ENCODE results near the gene STAP2.

Gene STAP2, protein sequence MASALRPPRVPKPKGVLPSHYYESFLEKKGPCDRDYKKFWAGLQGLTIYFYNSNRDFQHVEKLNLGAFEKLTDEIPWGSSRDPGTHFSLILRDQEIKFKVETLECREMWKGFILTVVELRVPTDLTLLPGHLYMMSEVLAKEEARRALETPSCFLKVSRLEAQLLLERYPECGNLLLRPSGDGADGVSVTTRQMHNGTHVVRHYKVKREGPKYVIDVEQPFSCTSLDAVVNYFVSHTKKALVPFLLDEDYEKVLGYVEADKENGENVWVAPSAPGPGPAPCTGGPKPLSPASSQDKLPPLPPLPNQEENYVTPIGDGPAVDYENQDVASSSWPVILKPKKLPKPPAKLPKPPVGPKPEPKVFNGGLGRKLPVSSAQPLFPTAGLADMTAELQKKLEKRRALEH

DNA sequence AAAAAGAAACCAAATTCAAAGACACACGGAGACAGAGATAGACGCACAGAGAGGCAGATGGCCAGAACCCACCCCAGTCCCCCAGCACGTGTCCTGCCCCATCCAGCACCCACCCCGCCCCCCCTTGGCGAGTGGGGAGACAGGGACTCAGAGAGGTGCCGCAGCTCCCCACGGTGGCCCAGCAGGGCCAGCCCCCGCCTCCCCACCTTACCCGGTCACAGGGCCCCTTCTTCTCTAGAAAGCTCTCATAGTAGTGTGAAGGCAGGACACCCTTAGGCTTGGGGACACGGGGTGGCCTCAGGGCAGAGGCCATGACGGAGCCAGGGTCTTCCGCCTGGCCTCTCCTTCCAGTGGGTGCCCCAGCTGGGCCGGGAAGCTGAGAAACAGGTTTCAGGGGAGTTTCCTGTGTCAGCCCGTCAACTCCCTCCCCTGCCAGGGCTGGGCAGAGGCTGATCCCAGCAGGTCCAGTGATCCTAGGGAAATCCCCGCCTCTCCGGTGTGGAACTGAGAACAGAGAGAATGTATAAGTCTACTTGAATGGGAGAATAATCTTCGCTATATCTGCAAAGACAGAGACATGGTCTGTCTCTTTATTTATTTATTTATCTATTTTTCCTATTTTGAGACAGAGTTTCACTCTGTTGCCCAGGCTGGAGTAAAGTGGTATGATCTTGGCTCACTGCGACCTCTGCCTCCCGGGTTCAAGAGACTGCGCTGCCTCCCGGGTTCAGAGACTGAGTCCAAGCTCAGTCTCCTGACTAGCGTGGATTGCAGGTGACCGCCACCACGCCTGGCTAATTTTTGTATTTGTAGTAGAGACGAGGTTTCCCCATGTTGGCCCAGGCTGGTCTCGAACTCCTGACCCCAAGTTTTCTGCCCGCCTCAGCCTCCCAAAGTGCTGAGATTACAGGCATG is at the start of gene STAP2:
TSS of gene STAP2 (minus strand) at position 387 of the 915 bp plus-strand sequence. CDS start at position 313, 74 bp downstream.
- no peak for DNase-seq (ENCODE audit: low read depth)

GRCh38 chr19:4386041-4386782 is 47.6 kb upstream of the STAP2 start:
- DNase-seq (ENCODE audit: low read depth) = no peak

DNA sequence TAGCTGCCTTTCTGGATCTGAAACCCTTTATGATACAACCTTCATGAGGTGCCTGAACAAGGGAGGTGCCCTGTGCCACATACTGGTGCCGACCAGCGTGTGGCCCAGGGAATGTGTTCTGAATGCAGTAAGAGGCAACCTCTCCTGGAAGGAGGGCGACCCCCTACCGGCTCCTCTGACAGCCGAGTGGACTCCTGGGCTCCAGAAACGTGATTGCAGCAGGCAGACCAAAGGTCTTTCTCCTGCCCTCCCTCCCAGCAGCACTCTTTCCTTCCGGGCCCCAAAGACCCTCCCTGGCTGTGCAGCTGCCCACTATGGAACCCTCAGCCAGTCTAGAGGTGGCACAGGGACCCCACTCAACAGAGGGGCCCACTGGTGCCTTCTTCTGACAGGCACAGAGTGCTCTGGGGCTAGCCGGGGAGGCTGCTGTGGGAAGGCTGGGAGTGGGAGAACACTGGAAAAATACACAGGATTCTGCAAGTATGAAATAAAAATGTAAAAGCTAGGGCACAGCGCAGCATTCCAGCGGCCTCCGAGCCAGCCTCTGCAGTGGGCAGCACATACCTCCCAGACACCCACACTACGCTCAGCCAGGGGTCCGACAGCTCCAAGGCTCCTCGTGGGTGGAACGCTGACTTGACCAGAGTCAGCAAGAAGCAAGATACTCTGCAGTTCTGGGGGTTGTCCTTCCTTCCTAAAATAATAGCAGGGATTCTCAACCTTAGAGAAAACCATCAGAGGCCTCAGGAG is 46.8 kb upstream of the STAP2 start:
- no peak for DNase-seq (ENCODE audit: low read depth)

GRCh38 chr19:4380254-4380727 is 41.7 kb upstream of the STAP2 start:
- no peak for DNase-seq (ENCODE audit: low read depth)

GRCh38 chr19:4379383-4380253 is 41.0 kb upstream of the STAP2 start:
- no peak for DNase-seq (ENCODE audit: low read depth)

DNA sequence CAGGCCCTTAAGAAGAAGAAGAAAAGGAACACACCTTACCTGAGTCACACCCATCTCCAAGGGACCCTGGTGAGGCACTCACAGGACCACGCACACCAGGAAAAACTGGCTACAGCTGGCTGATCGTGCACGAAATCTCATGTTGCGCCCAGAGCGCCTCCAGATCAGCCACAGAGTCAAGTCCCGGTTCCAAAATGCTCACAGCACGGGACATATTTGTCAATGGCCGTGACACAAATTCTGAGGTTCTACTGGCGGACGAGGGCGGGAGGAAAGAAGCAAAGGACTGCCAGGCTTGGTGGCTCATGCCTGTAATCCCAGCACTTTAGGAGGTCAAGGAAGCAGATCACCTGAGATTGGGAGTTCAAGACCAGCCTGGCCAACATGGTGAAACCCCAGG is 40.3 kb upstream of the STAP2 start:
- DNase-seq (ENCODE audit: low read depth) = no peak

DNA sequence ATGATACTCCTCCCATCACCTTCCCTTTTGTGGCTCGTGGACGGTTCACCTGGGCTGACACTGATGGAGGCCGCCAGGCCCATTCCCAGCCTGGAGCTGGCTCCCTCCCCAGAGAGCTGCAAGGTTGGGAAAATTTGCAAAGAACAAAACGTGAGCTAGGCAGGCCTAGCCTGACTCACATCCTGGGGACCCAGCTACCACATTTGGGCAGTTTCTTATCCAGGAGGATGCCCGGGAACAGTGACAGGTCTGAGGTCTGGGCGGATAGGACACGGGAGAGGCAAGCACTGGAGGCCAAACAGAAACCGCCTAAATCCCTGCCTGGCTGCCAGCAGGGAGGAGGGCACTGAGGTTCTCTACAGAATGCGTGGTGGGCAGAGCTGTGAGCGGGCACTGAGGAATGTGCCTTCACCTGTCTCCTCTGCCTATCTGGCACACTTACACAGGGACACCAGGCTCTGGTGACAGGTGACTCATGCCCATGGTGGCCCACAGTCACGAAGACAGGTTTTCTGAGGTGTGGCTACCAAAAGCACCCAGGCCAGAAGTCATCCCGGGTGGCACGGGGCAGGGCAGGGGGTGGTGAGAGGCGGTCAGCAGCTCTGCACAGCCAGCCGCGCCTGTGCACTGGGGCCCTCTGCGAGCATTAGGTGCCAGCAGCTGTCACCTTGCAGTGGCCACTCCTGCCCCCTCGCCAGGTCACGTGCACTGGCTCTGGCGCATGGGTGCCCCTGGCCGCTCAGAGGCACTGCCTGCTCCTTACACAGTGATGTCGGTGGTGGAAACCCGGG is 38.6 kb upstream of the STAP2 start:
- DNase-seq (ENCODE audit: low read depth) = no peak

DNA sequence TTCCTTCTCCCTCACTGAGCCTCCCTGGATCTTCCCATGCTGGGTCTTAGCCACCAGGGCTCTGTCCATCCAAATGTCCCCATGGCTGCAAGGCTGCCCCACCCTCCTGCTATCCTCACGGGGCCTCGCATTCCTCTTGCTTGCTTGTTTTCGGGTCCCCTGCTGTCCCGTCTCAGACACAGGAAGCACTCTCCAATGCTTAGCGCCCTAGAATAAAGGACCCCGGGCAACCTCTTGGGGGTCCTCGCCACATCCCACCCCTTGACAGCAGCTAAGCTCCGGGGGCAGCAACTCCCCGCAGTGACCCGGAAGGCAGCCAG is 38.0 kb upstream of the STAP2 start:
- DNase-seq (ENCODE audit: low read depth) = no peak

- no peak for DNase-seq (ENCODE audit: low read depth)
These were observed 37.5 kb upstream of the STAP2 start for GRCh38 chr19:4376028-4376670.

GRCh38 chr19:4375164-4376027 is 36.8 kb upstream of the STAP2 start:
- no peak for DNase-seq (ENCODE audit: low read depth)

- no peak for DNase-seq (ENCODE audit: low read depth)
These were observed 36.0 kb upstream of the STAP2 start for GRCh38 chr19:4374498-4375163.

GRCh38 chr19:4373601-4374497 is 35.2 kb upstream of the STAP2 start:
- no peak for DNase-seq (ENCODE audit: low read depth)

- DNase-seq (ENCODE audit: low read depth) = no peak
These were observed 34.4 kb upstream of the STAP2 start for GRCh38 chr19:4373013-4373367.

- no peak for DNase-seq (ENCODE audit: low read depth)
These were observed 33.8 kb upstream of the STAP2 start for GRCh38 chr19:4372165-4373012.

GRCh38 chr19:4371247-4372164 is 32.9 kb upstream of the STAP2 start:
- DNase-seq (ENCODE audit: low read depth) = no peak

Measured in stimulated activated CD8-positive, alpha-beta memory T cell treated with anti-CD3 and anti-CD28 coated beads, Interleukin-15, amount 100 ng/mL, for 24 hours (primary cell).